ENCODE measurements around the gene AP1S3. TPM values are rescaled to one million over a fixed set of nuclear protein-coding genes. Genes with fewer than 3 reads are reported as not detected.
A peak's percentile ranks its signal among the peaks of the same experiment; 100 is the strongest.

Gene AP1S3
- polyA plus RNA-seq, 2 of the 4 experiments (the other 2 are of a cell fraction), result 42.9 to 57.0 TPM

- TF ChIP-seq MAFK (IDR thresholded peaks at IDR 0.05; ENCODE audit: partially characterized antibody) (peak; percentile 86), SREBF2 (IDR thresholded peaks at IDR 0.05) (no peak), ESRRA (IDR thresholded peaks at IDR 0.05; ENCODE audit: borderline replicate concordance, low read length) (no peak), MAZ (IDR thresholded peaks at IDR 0.05; ENCODE audit: borderline replicate concordance, low read depth, low read length) (no peak), TP53 (CRISPR knock-in tag; IDR thresholded peaks at IDR 0.05) (no peak), TFCP2L1 (CRISPR knock-in tag; IDR thresholded peaks at IDR 0.05) (no peak), SMC3 (IDR thresholded peaks at IDR 0.05) (peak; percentile 62), FOXS1 (CRISPR knock-in tag; IDR thresholded peaks at IDR 0.05) (no peak), ZFP36 (IDR thresholded peaks at IDR 0.05; ENCODE audit: borderline replicate concordance, partially characterized antibody) (no peak), PBX3 (IDR thresholded peaks at IDR 0.05) (no peak), CBX8 (IDR thresholded peaks at IDR 0.05) (no peak), E2F6 (IDR thresholded peaks at IDR 0.05; ENCODE audit: borderline replicate concordance, low read depth) (no peak), ELK1 (IDR thresholded peaks at IDR 0.05; ENCODE audit: low read depth, low read length) (no peak), HES2 (IDR thresholded peaks at IDR 0.05) (no peak), EP300 (IDR thresholded peaks at IDR 0.05) (peak in 1 of 2 experiments; percentile 43; a peak in 1 of 5 replicates), HDAC2 (IDR thresholded peaks at IDR 0.05) (no peak), ZC3H11A (IDR thresholded peaks at IDR 0.05) (no peak), NR3C1 (IDR thresholded peaks at IDR 0.05) (no peak), KDM1A (IDR thresholded peaks at IDR 0.05; ENCODE audit: low read depth) (no peak), RFX5 (IDR thresholded peaks at IDR 0.05) (no peak), FOSB (CRISPR knock-in tag; IDR thresholded peaks at IDR 0.05) (no peak), USF2 (IDR thresholded peaks at IDR 0.05) (no peak), MYC (IDR thresholded peaks at IDR 0.05; ENCODE audit: borderline replicate concordance, low read length) (no peak), MAX (IDR thresholded peaks at IDR 0.05) (peak; percentile 55), REST (IDR thresholded peaks at IDR 0.05) (no peak), POLR2AphosphoS2 (conservative IDR thresholded peaks at IDR 0.05; ENCODE audit: low read length) (no peak), EHF (CRISPR knock-in tag; IDR thresholded peaks at IDR 0.05) (no peak), JUN (IDR thresholded peaks at IDR 0.05) (peak in 1 of 2 experiments; percentile 55; a peak in 2 of 5 replicates), ZSCAN20 (CRISPR knock-in tag; IDR thresholded peaks at IDR 0.05) (no peak)
These were observed 76.4 kb downstream of the AP1S3 start (continued) for GRCh38 chr2:223760838-223761502.
